Measurements from ENCODE around the gene PCGF3. TPM values are rescaled to one million over a fixed set of nuclear protein-coding genes. Genes with fewer than 3 reads are reported as not detected.

Gene PCGF3
- total RNA-seq, 1 experiment from 2014 or later, result 29.9 TPM

DNA sequence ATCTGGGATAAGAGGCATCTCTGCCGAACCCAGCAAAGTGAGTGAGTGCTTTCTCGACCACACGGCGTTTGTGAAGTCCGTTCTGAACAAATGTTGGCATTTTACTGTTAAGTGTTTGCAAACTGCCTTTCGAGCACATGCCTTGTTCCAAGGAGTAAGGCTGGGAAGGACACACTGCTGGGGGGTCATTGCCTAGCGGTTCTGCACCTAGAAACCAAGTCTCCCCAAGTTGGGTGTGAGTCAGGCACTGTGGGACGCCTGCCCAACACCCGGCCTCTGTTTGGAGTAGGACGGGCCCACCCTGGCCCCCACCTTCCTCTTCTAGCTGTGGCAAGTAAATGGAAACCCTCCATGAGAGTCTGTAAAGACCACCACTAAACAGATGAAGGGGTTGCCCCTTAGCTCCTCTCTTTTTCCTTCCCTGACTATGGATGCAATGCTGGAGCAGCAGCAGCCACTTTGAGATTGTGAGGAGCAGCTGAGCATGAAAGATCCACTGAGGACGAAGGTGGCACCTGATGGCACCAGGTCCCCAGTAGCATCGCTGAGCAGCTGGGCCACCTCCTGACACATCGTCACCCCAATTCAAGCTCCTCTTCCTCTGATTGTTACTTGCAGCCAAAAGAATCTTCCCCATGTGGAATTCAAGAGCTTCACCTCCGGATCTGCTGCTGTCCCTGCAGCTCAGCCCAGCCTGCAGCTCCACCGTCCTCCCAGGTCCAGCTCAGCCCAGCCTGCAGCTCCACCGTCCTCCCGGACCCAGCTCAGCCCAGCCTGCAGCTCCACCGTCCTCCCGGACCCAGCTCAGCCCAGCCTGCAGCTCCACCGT lies 114.0 kb downstream of the PCGF3 start:
- no peak for DNase-seq (ENCODE audit: extremely low read depth, low read depth)

Other genes with a start within 250 kb of the PCGF3 start
- 30.9 and 43.0 TPM in 2 replicates for gene ZNF721, start 206.7 kb upstream of the PCGF3 start, total RNA-seq (2014; rRNA removed; shearing (Covaris generic))
- 27.0 and 36.0 TPM in 2 replicates for gene PIGG, start 206.6 kb upstream of the PCGF3 start, total RNA-seq (2014; rRNA removed; shearing (Covaris generic))
- not detected in 2 replicates for gene TMEM271, start 129.5 kb upstream of the PCGF3 start, total RNA-seq (2014; rRNA removed; shearing (Covaris generic))
- gene PDE6B, start 80.3 kb upstream of the PCGF3 start, total RNA-seq (2014; rRNA removed; shearing (Covaris generic)), result not detected in 2 replicates
- gene ATP5ME, start 31.6 kb upstream of the PCGF3 start, total RNA-seq (2014; rRNA removed; shearing (Covaris generic)), result 307 and 342 TPM in 2 replicates
- gene MYL5, start 31.3 kb upstream of the PCGF3 start, total RNA-seq (2014; rRNA removed; shearing (Covaris generic)), result 13.4 and 14.2 TPM in 2 replicates
- not detected in 2 replicates for gene SLC49A3, start 16.7 kb upstream of the PCGF3 start, total RNA-seq (2014; rRNA removed; shearing (Covaris generic))
- 0.10 and 0.61 TPM in 2 replicates for gene CPLX1, start 120.3 kb downstream of the PCGF3 start, total RNA-seq (2014; rRNA removed; shearing (Covaris generic))
- 64.4 and 67.2 TPM in 2 replicates for gene GAK, start 226.5 kb downstream of the PCGF3 start, total RNA-seq (2014; rRNA removed; shearing (Covaris generic))
- 8.1 and 11.2 TPM in 2 replicates for gene TMEM175, start 226.6 kb downstream of the PCGF3 start, total RNA-seq (2014; rRNA removed; shearing (Covaris generic))

Measured in NCI-H460 (cell line).